Astrocyte (in vitro differentiated cells and primary cell): Measurements from ENCODE around the gene MYO16. TPM values are rescaled to one million over a fixed set of nuclear protein-coding genes. Genes with fewer than 3 reads are reported as not detected.

ENCODE experiments used
- DNase-seq: peaks from one replicate; pipeline ENCODE4 v3.0.0-alpha.2; 2010; ENCODE audit warnings: low read depth
- FAIRE-seq: peaks from 2 replicates; lab custom pipeline; 2011; peaks lifted over from hg19 to GRCh38; lab: Jason Lieb, UNC
- H2AFZ ChIP-seq: 2 replicates; pipeline ENCODE4 v1.6.0; 2012; ENCODE audit warnings: low read depth, low read length, inconsistent platforms
- H3K27ac ChIP-seq: 2 replicates; pipeline ENCODE4 v1.5.1; 2011; ENCODE audit warnings: low read depth, low read length, inconsistent platforms
- H3K27me3 ChIP-seq: 2 replicates; pipeline ENCODE4 v1.6.0; 2011; ENCODE audit warnings: low read length, inconsistent platforms; ENCODE audit not compliant: insufficient read depth
- H3K36me3 ChIP-seq: 2 replicates; pipeline ENCODE4 v1.5.1; 2011; ENCODE audit warnings: low read length, inconsistent platforms; ENCODE audit not compliant: insufficient read depth
- H3K4me1 ChIP-seq: 2 replicates; pipeline ENCODE4 v1.5.1; 2011; ENCODE audit warnings: low read length, inconsistent platforms; ENCODE audit not compliant: insufficient read depth
- H3K4me2 ChIP-seq: 2 replicates; pipeline ENCODE4 v1.6.0; 2012; ENCODE audit warnings: low read length, inconsistent platforms
- H3K4me3 ChIP-seq: 2 replicates; pipeline ENCODE4 v1.5.1; 2011; ENCODE audit warnings: low read depth, mild to moderate bottlenecking, low read length, inconsistent platforms; ENCODE audit not compliant: insufficient read depth
- H3K79me2 ChIP-seq: 2 replicates; pipeline ENCODE4 v1.6.0; 2012; ENCODE audit warnings: mild to moderate bottlenecking, low read length, inconsistent platforms; ENCODE audit not compliant: insufficient read depth
- H3K9ac ChIP-seq: 2 replicates; pipeline ENCODE4 v1.6.0; 2012; ENCODE audit warnings: mild to moderate bottlenecking, low read length, inconsistent platforms
- H3K9me3 ChIP-seq: 2 replicates; pipeline ENCODE4 v1.5.1; 2012; ENCODE audit warnings: low read depth, mild to moderate bottlenecking, low read length, inconsistent platforms; ENCODE audit not compliant: insufficient read depth
- H4K20me1 ChIP-seq: 2 replicates; pipeline ENCODE4 v1.6.0; 2012; ENCODE audit warnings: low read length, inconsistent platforms; ENCODE audit not compliant: insufficient read depth
- H3K27ac Mint-ChIP-seq: one replicate; pipeline ENCODE4 v1.8.0; 2021; ENCODE audit warnings: mild to moderate bottlenecking, mixed read lengths; ENCODE audit not compliant: unreplicated experiment
- H3K27me3 Mint-ChIP-seq: one replicate; pipeline ENCODE4 v1.8.0; 2021; ENCODE audit warnings: low read depth, mixed read lengths; ENCODE audit not compliant: unreplicated experiment
- H3K36me3 Mint-ChIP-seq: one replicate; pipeline ENCODE4 v1.8.0; 2021; ENCODE audit warnings: low read depth, mixed read lengths; ENCODE audit not compliant: unreplicated experiment
- H3K4me1 Mint-ChIP-seq: one replicate; pipeline ENCODE4 v1.8.0; 2021; ENCODE audit warnings: low read depth, mixed read lengths; ENCODE audit not compliant: unreplicated experiment
- H3K4me3 Mint-ChIP-seq: one replicate; pipeline ENCODE4 v1.8.0; 2021; ENCODE audit warnings: mild to moderate bottlenecking, moderate library complexity, mixed read lengths; ENCODE audit not compliant: unreplicated experiment
- H3K9me3 Mint-ChIP-seq: one replicate; pipeline ENCODE4 v1.8.0; 2021; ENCODE audit warnings: mild to moderate bottlenecking, mixed read lengths; ENCODE audit not compliant: unreplicated experiment
- CTCF ChIP-seq: IDR thresholded peaks from 2 replicates; pipeline ENCODE4 v1.5.1; 2011; ENCODE audit warnings: low read depth, mild to moderate bottlenecking, inconsistent platforms, low read length, moderate library complexity; ENCODE audit not compliant: insufficient read depth
- EZH2 ChIP-seq: IDR thresholded peaks from 2 replicates; pipeline ENCODE4 v1.6.1; 2012; ENCODE audit warnings: mild to moderate bottlenecking, low read length, inconsistent platforms; ENCODE audit not compliant: insufficient read depth
- total RNA-seq: library from RNA; stranded (reverse); gene quantifications from 2 replicates; pipeline ENCODE4 v1.2.1, GENCODE V29; 2021

Gene MYO16
- total RNA-seq, 1 donor from 2014 or later: 0.14 TPM

- Histone ChIP-seq H3K9me3 (no peaks in the 10 kb centered on the region), H4K20me1 (no peaks in the 10 kb centered on the region), H3K4me2 (no peak overlapping the region), H3K9ac (no peak overlapping the region), H3K27me3 (no peaks in the 10 kb centered on the region), H3K79me2 (no peaks in the 10 kb centered on the region), H2AFZ (no peak overlapping the region), H3K27ac (no peak overlapping the region), H3K4me3 (no peak overlapping the region), H3K36me3 (no peaks in the 10 kb centered on the region), H3K4me1 (no peaks in the 10 kb centered on the region)
- Mint-ChIP-seq H3K36me3 (no peaks in the 10 kb centered on the region), H3K4me1 (no peaks in the 10 kb centered on the region), H3K27ac (no peak overlapping the region), H3K27me3 (no peaks in the 10 kb centered on the region), H3K9me3 (no peaks in the 10 kb centered on the region), H3K4me3 (no peak overlapping the region)
- no peak for TF ChIP-seq CTCF
- FAIRE-seq (no peak), DNase-seq (no peak)
These were observed 395.2 kb downstream of the MYO16 start for GRCh38 chr13:109024611-109025010.

DNA sequence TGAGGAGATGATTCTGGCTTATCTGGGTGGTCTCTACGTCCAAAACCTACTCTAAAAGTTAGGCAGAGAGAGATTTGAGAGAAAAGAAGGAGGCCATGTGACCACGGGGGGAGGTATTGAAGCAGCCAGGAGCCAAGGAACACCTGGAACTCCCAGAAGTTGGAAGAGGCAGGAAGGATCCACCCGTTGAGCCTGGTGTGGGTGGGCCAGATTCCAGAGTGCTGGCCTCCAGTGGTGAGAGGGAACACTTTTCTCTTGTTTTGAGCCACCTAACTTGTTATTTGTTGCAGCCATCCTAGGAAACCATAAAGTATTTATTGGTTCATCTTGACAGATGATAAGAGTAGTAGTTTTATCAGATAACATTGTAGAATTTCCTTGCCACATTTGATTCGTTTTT lies 396.9 kb downstream of the MYO16 start:
- no peaks in the 10 kb centered on the region for H3K9me3 ChIP-seq
- no peak overlapping the region for H3K27ac ChIP-seq
- H3K79me2 ChIP-seq: no peaks in the 10 kb centered on the region
- no peaks in the 10 kb centered on the region for H4K20me1 ChIP-seq
- Mint-ChIP-seq H3K36me3 (no peaks in the 10 kb centered on the region), H3K4me3 (no peak overlapping the region), H3K27ac (no peak overlapping the region), H3K27me3 (no peaks in the 10 kb centered on the region), H3K9me3 (no peaks in the 10 kb centered on the region), H3K4me1 (no peaks in the 10 kb centered on the region)
- H3K36me3 ChIP-seq: no peaks in the 10 kb centered on the region
- H3K9ac ChIP-seq: no peak overlapping the region
- no peak for FAIRE-seq
- no peak for DNase-seq
- no peaks in the 10 kb centered on the region for H3K4me1 ChIP-seq
- H2AFZ ChIP-seq: no peak overlapping the region
- H3K4me3 ChIP-seq: no peak overlapping the region
- no peak for TF ChIP-seq CTCF
- no peak for TF ChIP-seq EZH2
- no peak overlapping the region for H3K4me2 ChIP-seq
- no peaks in the 10 kb centered on the region for H3K27me3 ChIP-seq

- H3K4me1 Mint-ChIP-seq: no peaks in the 10 kb centered on the region
- H3K36me3 Mint-ChIP-seq: no peaks in the 10 kb centered on the region
- Histone ChIP-seq H4K20me1 (no peaks in the 10 kb centered on the region), H3K27ac (no peak overlapping the region), H3K9me3 (no peaks in the 10 kb centered on the region), H3K4me2 (no peak overlapping the region), H3K4me1 (no peaks in the 10 kb centered on the region), H3K9ac (no peak overlapping the region), H3K27me3 (no peaks in the 10 kb centered on the region), H2AFZ (no peak overlapping the region), H3K36me3 (no peaks in the 10 kb centered on the region), H3K79me2 (no peaks in the 10 kb centered on the region), H3K4me3 (no peak overlapping the region)
- peaks cover 3% of the 10 kb centered on the region for H3K27me3 Mint-ChIP-seq
- H3K9me3 Mint-ChIP-seq: no peaks in the 10 kb centered on the region
- DNase-seq (peak; percentile 58), FAIRE-seq (no peak)
- H3K27ac Mint-ChIP-seq: no peak overlapping the region
- H3K4me3 Mint-ChIP-seq: no peak overlapping the region
- TF ChIP-seq EZH2: no peak
These were observed 399.2 kb downstream of the MYO16 start for GRCh38 chr13:109028624-109029023.
